Esophagus muscularis mucosa (tissue), 4 donors: Measurements from ENCODE around the gene IGFLR1.

Experiments
- EP300 ChIP-seq: sonication (generic); formaldehyde crosslinking; IDR thresholded peaks from one replicate; pipeline ENCODE4 v1.6.1; 2017; ENCODE audit warnings: antibody characterized with exemption
- POLR2A ChIP-seq: fragments of 450-650 bp; IDR thresholded peaks from one replicate; pipeline ENCODE4 v1.6.1; 2017; ENCODE audit warnings: antibody characterized with exemption, moderate library complexity, mild to moderate bottlenecking, low read depth
- TF ChIP-seq, protein P1 (sequence below), 3 experiments: fragments of 200-600 bp in 2 of 3; fragments of 450-650 bp in 1 of 3; sonication (generic) in 2 of 3; IDR thresholded peaks; one replicate each; pipeline ENCODE4 v1.5.1; 2017 to 2019; ENCODE audit warnings: antibody characterized with exemption in 3 of 3, mild to moderate bottlenecking in 2 of 3, moderate library complexity in 1 of 3

DNA sequence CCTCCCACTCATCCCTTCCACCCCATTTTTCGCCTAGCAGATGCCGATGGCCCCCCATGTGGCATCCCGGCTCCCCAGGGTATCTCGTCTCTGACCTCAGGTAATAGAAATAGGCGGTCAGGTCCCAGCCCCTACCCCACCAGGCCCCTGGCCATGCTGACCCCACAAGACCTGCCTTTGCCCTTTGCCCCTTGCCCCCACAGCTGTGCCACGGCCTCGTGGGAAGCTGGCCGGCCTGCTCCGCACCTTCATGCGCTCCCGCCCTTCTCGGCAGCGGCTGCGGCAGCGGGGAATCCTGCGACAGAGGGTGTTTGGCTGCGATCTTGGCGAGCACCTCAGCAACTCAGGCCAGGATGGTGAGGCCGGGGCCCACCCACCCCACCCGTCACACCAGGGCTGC lies 38.5 kb upstream of the IGFLR1 start:
- TF ChIP-seq, protein P1, sequence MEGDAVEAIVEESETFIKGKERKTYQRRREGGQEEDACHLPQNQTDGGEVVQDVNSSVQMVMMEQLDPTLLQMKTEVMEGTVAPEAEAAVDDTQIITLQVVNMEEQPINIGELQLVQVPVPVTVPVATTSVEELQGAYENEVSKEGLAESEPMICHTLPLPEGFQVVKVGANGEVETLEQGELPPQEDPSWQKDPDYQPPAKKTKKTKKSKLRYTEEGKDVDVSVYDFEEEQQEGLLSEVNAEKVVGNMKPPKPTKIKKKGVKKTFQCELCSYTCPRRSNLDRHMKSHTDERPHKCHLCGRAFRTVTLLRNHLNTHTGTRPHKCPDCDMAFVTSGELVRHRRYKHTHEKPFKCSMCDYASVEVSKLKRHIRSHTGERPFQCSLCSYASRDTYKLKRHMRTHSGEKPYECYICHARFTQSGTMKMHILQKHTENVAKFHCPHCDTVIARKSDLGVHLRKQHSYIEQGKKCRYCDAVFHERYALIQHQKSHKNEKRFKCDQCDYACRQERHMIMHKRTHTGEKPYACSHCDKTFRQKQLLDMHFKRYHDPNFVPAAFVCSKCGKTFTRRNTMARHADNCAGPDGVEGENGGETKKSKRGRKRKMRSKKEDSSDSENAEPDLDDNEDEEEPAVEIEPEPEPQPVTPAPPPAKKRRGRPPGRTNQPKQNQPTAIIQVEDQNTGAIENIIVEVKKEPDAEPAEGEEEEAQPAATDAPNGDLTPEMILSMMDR (IDR thresholded peaks at IDR 0.05): no peak
- TF ChIP-seq POLR2A (no peak), EP300 (no peak)
